K562 (cell line): ENCODE results near the gene CACNA1A. TPM values are rescaled to one million over a fixed set of nuclear protein-coding genes. Genes with fewer than 3 reads are reported as not detected.

ENCODE experiments used
- HMGN3 ChIP-seq: IDR thresholded peaks from 2 replicates; pipeline ENCODE4 v1.6.1; 2011; ENCODE audit warnings: borderline replicate concordance, low read depth, mild to moderate bottlenecking, mixed read lengths, low read length; ENCODE audit not compliant: insufficient read length; ENCODE audit errors: extremely low read depth
- KAT2B ChIP-seq: IDR thresholded peaks from one replicate; pipeline ENCODE4 v1.6.1; 2012; ENCODE audit warnings: low read depth, mild to moderate bottlenecking, control low read depth, inconsistent platforms, low read length, moderate library complexity
- NCOA6 ChIP-seq: fragments of 450-650 bp; IDR thresholded peaks from 2 replicates; pipeline ENCODE4 v1.6.1; 2017; ENCODE audit warnings: mild to moderate bottlenecking
- SREBF2 ChIP-seq: sonication (generic); formaldehyde crosslinking; IDR thresholded peaks from 2 replicates; pipeline ENCODE4 v1.4.0; 2020; ENCODE audit warnings: mild to moderate bottlenecking, missing genetic modification reagents
- polyA plus RNA-seq, 8 experiments: library from polyadenylated mRNA; depleted of rRNA in 4 of 8; stranded (reverse) in 5 of 8; unstranded in 3 of 8; fragments of >200 nt; fragmentation: Nextera tagmentation in 2 of 8; fragmentation: Illumina TruSeq in 1 of 8; extraction: Ambion mirVana in 2 of 8; extraction: Trizol in 1 of 8; gene quantifications; 2 replicates each; pipeline versions ENCODE4 v1.2.1 to v1.2.3, GENCODE V29; 2011 to 2014; ENCODE audit warnings: inconsistent platforms in 1 of 8, missing spikeins in 1 of 8
- total RNA-seq, 7 experiments: library from RNA; depleted of rRNA in 6 of 7; stranded (reverse); fragments of >200 nt in 6 of 7; fragmentation: Illumina TruSeq in 2 of 7; extraction: Trizol in 2 of 7; gene quantifications; 2 replicates each; pipeline versions ENCODE4 v1.2.1 to v1.2.3, GENCODE V29; 2011 to 2021; ENCODE audit warnings: low replicate concordance in 1 of 7
- TF ChIP-seq, protein P1 (sequence below): sonication (generic); formaldehyde crosslinking; IDR thresholded peaks from 2 replicates; pipeline ENCODE4 v1.8.1; 2023; ENCODE audit warnings: mild to moderate bottlenecking, missing genetic modification reagents
- TF ChIP-seq, protein P2 (sequence below): fragments of 450-650 bp; IDR thresholded peaks from 2 replicates; pipeline ENCODE4 v1.6.1; 2016; ENCODE audit warnings: mild to moderate bottlenecking
- TF ChIP-seq, protein P3 (sequence below): fragments of 250-450 bp; sonication (Bioruptor Pico); IDR thresholded peaks from 2 replicates; pipeline ENCODE4 v1.9.0; 2021; ENCODE audit warnings: mild to moderate bottlenecking, inconsistent platforms

Gene CACNA1A
- total and polyA plus RNA-seq, 9 of the 15 experiments (the other 6 are each of a cell fraction or from before 2014, with no cell fraction given): 0.03 to 0.20 (median 0.09) TPM; not detected in 1

DNA sequence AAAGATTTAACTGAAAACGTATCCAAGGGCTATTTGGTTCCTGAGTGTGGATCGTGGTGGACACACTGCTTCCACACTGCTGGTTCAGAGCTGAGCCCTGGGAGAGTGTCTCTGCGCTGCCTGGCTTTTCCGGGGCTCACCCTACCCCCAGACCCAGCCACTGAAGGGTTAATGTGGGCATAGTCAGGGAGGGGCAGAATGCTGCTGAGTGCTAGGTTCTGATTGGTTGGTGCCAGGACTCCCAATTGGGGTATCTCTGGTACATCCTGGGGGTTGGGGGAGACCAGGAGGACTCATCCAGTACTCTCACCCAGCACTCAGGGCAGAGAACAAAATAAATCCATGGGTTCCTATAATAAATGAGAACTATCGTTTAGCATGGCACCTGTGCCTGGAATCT is 142.3 kb downstream of the CACNA1A start (continued):
- TF ChIP-seq, protein P1, sequence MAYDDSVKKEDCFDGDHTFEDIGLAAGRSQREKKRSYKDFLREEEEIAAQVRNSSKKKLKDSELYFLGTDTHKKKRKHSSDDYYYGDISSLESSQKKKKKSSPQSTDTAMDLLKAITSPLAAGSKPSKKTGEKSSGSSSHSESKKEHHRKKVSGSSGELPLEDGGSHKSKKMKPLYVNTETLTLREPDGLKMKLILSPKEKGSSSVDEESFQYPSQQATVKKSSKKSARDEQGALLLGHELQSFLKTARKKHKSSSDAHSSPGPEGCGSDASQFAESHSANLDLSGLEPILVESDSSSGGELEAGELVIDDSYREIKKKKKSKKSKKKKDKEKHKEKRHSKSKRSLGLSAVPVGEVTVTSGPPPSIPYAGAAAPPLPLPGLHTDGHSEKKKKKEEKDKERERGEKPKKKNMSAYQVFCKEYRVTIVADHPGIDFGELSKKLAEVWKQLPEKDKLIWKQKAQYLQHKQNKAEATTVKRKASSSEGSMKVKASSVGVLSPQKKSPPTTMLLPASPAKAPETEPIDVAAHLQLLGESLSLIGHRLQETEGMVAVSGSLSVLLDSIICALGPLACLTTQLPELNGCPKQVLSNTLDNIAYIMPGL (CRISPR knock-in tag): no peak
- TF ChIP-seq SREBF2 (no peak), HMGN3 (no peak), KAT2B (no peak), NCOA6 (no peak)
- TF ChIP-seq, protein P2, sequence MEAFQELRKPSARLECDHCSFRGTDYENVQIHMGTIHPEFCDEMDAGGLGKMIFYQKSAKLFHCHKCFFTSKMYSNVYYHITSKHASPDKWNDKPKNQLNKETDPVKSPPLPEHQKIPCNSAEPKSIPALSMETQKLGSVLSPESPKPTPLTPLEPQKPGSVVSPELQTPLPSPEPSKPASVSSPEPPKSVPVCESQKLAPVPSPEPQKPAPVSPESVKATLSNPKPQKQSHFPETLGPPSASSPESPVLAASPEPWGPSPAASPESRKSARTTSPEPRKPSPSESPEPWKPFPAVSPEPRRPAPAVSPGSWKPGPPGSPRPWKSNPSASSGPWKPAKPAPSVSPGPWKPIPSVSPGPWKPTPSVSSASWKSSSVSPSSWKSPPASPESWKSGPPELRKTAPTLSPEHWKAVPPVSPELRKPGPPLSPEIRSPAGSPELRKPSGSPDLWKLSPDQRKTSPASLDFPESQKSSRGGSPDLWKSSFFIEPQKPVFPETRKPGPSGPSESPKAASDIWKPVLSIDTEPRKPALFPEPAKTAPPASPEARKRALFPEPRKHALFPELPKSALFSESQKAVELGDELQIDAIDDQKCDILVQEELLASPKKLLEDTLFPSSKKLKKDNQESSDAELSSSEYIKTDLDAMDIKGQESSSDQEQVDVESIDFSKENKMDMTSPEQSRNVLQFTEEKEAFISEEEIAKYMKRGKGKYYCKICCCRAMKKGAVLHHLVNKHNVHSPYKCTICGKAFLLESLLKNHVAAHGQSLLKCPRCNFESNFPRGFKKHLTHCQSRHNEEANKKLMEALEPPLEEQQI: no peak
- TF ChIP-seq, protein P3, sequence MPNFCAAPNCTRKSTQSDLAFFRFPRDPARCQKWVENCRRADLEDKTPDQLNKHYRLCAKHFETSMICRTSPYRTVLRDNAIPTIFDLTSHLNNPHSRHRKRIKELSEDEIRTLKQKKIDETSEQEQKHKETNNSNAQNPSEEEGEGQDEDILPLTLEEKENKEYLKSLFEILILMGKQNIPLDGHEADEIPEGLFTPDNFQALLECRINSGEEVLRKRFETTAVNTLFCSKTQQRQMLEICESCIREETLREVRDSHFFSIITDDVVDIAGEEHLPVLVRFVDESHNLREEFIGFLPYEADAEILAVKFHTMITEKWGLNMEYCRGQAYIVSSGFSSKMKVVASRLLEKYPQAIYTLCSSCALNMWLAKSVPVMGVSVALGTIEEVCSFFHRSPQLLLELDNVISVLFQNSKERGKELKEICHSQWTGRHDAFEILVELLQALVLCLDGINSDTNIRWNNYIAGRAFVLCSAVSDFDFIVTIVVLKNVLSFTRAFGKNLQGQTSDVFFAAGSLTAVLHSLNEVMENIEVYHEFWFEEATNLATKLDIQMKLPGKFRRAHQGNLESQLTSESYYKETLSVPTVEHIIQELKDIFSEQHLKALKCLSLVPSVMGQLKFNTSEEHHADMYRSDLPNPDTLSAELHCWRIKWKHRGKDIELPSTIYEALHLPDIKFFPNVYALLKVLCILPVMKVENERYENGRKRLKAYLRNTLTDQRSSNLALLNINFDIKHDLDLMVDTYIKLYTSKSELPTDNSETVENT (CRISPR knock-in tag): no peak
- TF ChIP-seq, all 486 proteins: peak for 0
